ENCODE measurements around the gene FIBP.

DNA sequence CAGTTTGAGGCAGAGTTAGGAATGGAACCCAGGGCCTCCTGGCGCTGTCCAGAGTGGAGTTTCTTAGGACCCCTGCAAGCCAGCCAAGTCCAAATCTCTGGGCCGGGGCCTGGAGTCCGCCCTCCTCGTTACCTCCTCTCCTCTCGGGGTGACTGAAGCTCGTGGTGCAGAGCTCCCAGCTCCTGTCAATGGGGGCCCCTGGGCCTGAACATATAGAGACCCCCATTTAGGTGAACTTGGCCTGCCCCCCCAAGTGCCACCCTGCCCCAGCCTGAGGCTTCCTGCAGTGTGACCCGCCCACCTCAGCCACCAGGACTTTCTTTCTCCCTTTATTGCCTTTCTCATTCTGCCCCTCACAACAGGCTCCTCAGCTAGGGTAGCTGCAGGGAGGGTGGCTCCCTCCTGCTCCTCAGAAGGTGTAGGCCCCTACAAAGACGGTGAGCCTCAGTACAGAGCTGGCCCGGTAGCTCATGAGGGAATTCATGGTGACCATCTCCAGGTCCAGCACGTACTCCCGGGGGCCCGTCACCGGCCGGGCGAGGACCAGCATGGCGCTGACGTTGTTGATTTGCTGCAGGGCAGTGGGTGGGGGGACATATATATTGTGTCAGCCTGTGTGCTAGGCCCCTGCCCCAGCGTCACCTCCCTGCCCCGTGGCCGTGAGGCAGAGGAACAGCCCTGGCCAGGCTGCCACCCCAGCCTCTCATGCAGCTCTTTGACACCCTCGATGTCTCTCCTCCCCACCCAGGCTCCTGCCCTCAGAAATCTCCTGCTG lies 21.6 kb downstream of the FIBP start:
- TF ChIP-seq, protein P1, sequence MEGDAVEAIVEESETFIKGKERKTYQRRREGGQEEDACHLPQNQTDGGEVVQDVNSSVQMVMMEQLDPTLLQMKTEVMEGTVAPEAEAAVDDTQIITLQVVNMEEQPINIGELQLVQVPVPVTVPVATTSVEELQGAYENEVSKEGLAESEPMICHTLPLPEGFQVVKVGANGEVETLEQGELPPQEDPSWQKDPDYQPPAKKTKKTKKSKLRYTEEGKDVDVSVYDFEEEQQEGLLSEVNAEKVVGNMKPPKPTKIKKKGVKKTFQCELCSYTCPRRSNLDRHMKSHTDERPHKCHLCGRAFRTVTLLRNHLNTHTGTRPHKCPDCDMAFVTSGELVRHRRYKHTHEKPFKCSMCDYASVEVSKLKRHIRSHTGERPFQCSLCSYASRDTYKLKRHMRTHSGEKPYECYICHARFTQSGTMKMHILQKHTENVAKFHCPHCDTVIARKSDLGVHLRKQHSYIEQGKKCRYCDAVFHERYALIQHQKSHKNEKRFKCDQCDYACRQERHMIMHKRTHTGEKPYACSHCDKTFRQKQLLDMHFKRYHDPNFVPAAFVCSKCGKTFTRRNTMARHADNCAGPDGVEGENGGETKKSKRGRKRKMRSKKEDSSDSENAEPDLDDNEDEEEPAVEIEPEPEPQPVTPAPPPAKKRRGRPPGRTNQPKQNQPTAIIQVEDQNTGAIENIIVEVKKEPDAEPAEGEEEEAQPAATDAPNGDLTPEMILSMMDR (conservative IDR thresholded peaks at IDR 0.05) = no peak
- TF ChIP-seq EZH2 (IDR thresholded peaks at IDR 0.05; ENCODE audit: low read depth) = no peak

Data from PC-9 (cell line).